Stimulated activated effector memory CD8-positive, alpha-beta T cell treated with anti-CD3 and anti-CD28 coated beads, Interleukin-12 subunit alpha, Interleukin-12 subunit beta, amount 100 ng/mL, for 72 hours (primary cell): ENCODE measurements around the gene C12orf60.

Source experiments
- ATAC-seq: fragments of 150-1000 bp; cut with Tn5 transposase; 2 replicates; pipeline ENCODE4 v1.10.0; 2021
- DNase-seq, 2 donors: peaks; one replicate each; pipeline ENCODE4 v3.0.0; 2021 to 2022; ENCODE audit warnings: low spot score in 2 of 2
- H3K27ac Mint-ChIP-seq: one replicate; pipeline ENCODE4 v1.8.0; 2022; ENCODE audit warnings: mild to moderate bottlenecking, mixed read lengths
- H3K36me3 Mint-ChIP-seq: one replicate; pipeline ENCODE4 v1.8.0; 2022; ENCODE audit warnings: mild to moderate bottlenecking, mixed read lengths
- H3K4me1 Mint-ChIP-seq: one replicate; pipeline ENCODE4 v1.8.0; 2022; ENCODE audit warnings: mixed read lengths
- H3K4me3 Mint-ChIP-seq: one replicate; pipeline ENCODE4 v1.8.0; 2022; ENCODE audit warnings: mild to moderate bottlenecking, mixed read lengths
- H3K9me3 Mint-ChIP-seq: one replicate; pipeline ENCODE4 v1.8.0; 2022; ENCODE audit warnings: mixed read lengths

Gene C12orf60

GRCh38 chr12:14810167-14810952, 6.9 kb downstream of the C12orf60 start:
- ATAC-seq (no peak), DNase-seq (no peak)
- H3K4me3 Mint-ChIP-seq, result no peak overlapping the region
- no peaks in the 10 kb centered on the region for H3K36me3 Mint-ChIP-seq
- H3K27ac Mint-ChIP-seq, result no peak overlapping the region
- no peaks in the 10 kb centered on the region for H3K4me1 Mint-ChIP-seq
- H3K9me3 Mint-ChIP-seq, result no peaks in the 10 kb centered on the region

DNA sequence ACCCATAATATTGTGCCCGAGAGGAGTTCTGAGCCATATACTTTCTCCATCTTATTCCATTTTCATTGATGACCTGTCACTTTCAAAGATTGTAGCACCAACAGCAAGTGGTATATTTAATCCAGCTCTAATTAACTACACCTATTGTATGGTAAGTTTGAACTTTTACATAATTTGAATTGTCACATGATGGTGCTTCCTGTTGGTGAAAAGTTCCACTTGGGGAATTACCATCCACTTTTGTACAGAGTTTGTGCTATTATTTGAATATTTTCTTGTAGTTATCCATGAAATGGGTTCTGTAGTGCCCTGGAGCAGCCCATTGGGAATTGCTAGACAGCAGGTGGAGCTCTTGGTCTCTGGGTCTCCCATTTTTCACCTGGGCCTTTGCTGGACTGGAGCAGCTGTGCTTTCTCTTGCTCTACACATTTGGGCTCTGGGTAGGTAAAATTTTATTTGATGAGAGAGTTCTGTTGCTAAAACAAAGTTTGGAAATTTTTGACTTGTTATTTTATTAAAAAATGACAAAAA, 7.5 kb downstream of the C12orf60 start:
- Mint-ChIP-seq H3K4me1 (no peaks in the 10 kb centered on the region), H3K36me3 (no peaks in the 10 kb centered on the region), H3K27ac (no peak overlapping the region), H3K9me3 (no peaks in the 10 kb centered on the region), H3K4me3 (no peak overlapping the region)
- DNase-seq, result no peak
- ATAC-seq, result no peak

- no peak overlapping the region for H3K4me3 Mint-ChIP-seq
- H3K36me3 Mint-ChIP-seq, result no peaks in the 10 kb centered on the region
- no peaks in the 10 kb centered on the region for H3K4me1 Mint-ChIP-seq
- H3K9me3 Mint-ChIP-seq, result no peaks in the 10 kb centered on the region
- no peak overlapping the region for H3K27ac Mint-ChIP-seq
- DNase-seq (no peak), ATAC-seq (no peak)
These were observed 8.0 kb downstream of the C12orf60 start for GRCh38 chr12:14811486-14811885.

- no peaks in the 10 kb centered on the region for H3K4me1 Mint-ChIP-seq
- no peak within 1 kb of the TSS for H3K4me3 Mint-ChIP-seq
- H3K9me3 Mint-ChIP-seq, result no peaks in the 10 kb centered on the region
These were observed 10.5 kb downstream of the C12orf60 start, which contains the start of gene SMCO3 for GRCh38 chr12:14814014-14814413. TSS of gene SMCO3 (minus strand) at chr12:14814182. CDS start at chr12:14806680, 7,502 bp downstream.

GRCh38 chr12:14824012-14824634, 20.7 kb downstream of the C12orf60 start:
- ATAC-seq (peak; percentile 97), DNase-seq (no peak)
- Mint-ChIP-seq H3K27ac (no peak overlapping the region), H3K4me3 (no peak overlapping the region), H3K4me1 (no peaks in the 10 kb centered on the region), H3K36me3 (no peaks in the 10 kb centered on the region), H3K9me3 (no peaks in the 10 kb centered on the region)

More at GRCh38 chr12:14814014-14814413, 10.5 kb downstream of the C12orf60 start, which contains the start of gene SMCO3:
- ATAC-seq (no peak), DNase-seq (no peak)
- no peak within 1 kb of the TSS for H3K27ac Mint-ChIP-seq
- no peaks in the 10 kb centered on the region for H3K36me3 Mint-ChIP-seq

DNA sequence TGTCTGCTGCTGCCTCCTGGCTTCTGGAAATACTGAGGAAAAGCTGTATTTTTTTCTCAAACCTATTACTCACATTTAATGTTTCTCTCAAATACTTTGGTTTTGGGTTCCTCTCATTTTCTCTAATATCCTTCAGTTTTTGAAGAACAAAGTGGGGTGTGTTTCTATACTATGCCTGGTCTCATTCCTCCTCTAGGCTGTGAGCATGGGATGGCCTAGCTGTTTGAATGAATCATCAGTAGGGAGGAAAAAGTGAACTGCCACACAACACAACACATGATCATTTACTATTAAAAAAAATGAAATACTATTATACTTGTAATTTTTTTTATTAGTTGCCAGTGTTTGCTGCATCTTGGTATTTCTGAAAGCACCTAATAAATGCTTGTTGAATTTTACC, 21.8 kb downstream of the C12orf60 start:
- Mint-ChIP-seq H3K9me3 (no peaks in the 10 kb centered on the region), H3K4me1 (no peaks in the 10 kb centered on the region), H3K27ac (no peak overlapping the region), H3K36me3 (no peaks in the 10 kb centered on the region), H3K4me3 (no peak overlapping the region)
- ATAC-seq (no peak), DNase-seq (no peak)

DNA sequence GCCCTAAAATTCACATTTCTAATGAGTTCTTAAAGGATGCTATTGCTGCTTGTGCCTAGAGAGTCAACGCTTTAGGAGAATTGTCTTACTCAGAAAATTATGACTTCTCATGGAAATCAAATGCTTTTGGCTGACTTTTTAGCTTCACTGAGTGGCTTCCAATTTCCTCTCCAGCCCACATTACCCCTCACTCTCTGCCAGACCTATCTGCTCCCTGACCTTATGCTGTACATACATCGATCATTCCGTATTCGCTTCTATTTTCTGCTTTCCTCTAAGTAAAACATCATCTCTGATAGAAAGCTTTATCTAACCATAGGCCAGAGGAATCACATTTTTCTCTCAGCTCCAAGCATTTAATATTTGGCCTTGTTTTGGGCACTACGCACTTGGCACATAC, 23.0 kb downstream of the C12orf60 start:
- H3K4me3 Mint-ChIP-seq, result no peak overlapping the region
- H3K36me3 Mint-ChIP-seq, result no peaks in the 10 kb centered on the region
- ATAC-seq (no peak), DNase-seq (no peak)
- no peaks in the 10 kb centered on the region for H3K9me3 Mint-ChIP-seq
- H3K4me1 Mint-ChIP-seq, result no peaks in the 10 kb centered on the region
- no peak overlapping the region for H3K27ac Mint-ChIP-seq

- Mint-ChIP-seq H3K27ac (no peak overlapping the region), H3K9me3 (no peaks in the 10 kb centered on the region), H3K4me1 (no peaks in the 10 kb centered on the region), H3K36me3 (no peaks in the 10 kb centered on the region), H3K4me3 (no peak overlapping the region)
- DNase-seq (no peak), ATAC-seq (no peak)
These were observed 23.6 kb downstream of the C12orf60 start for GRCh38 chr12:14827043-14827442.

- Mint-ChIP-seq H3K27ac (no peak overlapping the region), H3K36me3 (no peaks in the 10 kb centered on the region), H3K9me3 (no peaks in the 10 kb centered on the region), H3K4me1 (no peaks in the 10 kb centered on the region), H3K4me3 (no peak overlapping the region)
- DNase-seq, result no peak
- ATAC-seq, result peak; percentile 56
These were observed 25.4 kb downstream of the C12orf60 start for GRCh38 chr12:14828892-14829291.

- H3K27ac Mint-ChIP-seq, result no peak overlapping the region
- H3K4me3 Mint-ChIP-seq, result no peak overlapping the region
- DNase-seq (no peak), ATAC-seq (no peak)
- H3K9me3 Mint-ChIP-seq, result no peaks in the 10 kb centered on the region
- H3K4me1 Mint-ChIP-seq, result no peaks in the 10 kb centered on the region
- H3K36me3 Mint-ChIP-seq, result no peaks in the 10 kb centered on the region
These were observed 29.9 kb downstream of the C12orf60 start for GRCh38 chr12:14833336-14833735.

DNA sequence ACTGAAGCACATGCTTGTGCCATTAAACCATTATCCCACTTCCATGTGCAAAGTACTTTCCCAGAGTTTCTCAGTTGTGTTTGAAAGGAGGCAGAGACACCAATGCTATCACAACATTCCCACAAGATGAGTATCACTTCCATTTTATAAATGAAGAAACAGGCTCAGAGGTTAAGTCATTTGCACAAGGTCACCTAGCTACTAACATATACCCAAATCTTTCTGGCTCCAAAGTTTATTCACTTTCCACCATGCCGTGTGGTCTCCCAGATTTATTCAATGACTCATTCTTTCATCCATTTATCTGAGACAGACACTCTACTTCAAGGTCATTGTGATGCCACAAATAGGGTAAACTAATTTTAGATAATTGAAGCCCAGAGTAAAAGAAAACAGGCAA, 30.5 kb downstream of the C12orf60 start:
- DNase-seq, result no peak
- Mint-ChIP-seq H3K27ac (no peak overlapping the region), H3K36me3 (no peaks in the 10 kb centered on the region), H3K4me1 (no peaks in the 10 kb centered on the region), H3K4me3 (no peak overlapping the region), H3K9me3 (no peaks in the 10 kb centered on the region)
- ATAC-seq, result no peak

GRCh38 chr12:14834509-14834908, 31.0 kb downstream of the C12orf60 start:
- Mint-ChIP-seq H3K36me3 (no peaks in the 10 kb centered on the region), H3K4me1 (no peaks in the 10 kb centered on the region), H3K4me3 (no peak overlapping the region), H3K9me3 (no peaks in the 10 kb centered on the region), H3K27ac (no peak overlapping the region)
- DNase-seq, result no peak
- no peak for ATAC-seq

- Mint-ChIP-seq H3K36me3 (no peaks in the 10 kb centered on the region), H3K9me3 (no peaks in the 10 kb centered on the region), H3K27ac (no peak overlapping the region), H3K4me3 (no peak overlapping the region), H3K4me1 (no peaks in the 10 kb centered on the region)
- ATAC-seq, result peak; percentile 84
- no peak for DNase-seq
These were observed 33.1 kb downstream of the C12orf60 start for GRCh38 chr12:14836336-14837210.

GRCh38 chr12:14839262-14839661, 35.8 kb downstream of the C12orf60 start:
- no peaks in the 10 kb centered on the region for H3K4me1 Mint-ChIP-seq
- H3K4me3 Mint-ChIP-seq, result no peak overlapping the region
- no peaks in the 10 kb centered on the region for H3K36me3 Mint-ChIP-seq
- no peaks in the 10 kb centered on the region for H3K9me3 Mint-ChIP-seq
- no peak for ATAC-seq
- no peak overlapping the region for H3K27ac Mint-ChIP-seq
- DNase-seq, result no peak

GRCh38 chr12:14840616-14841015, 37.1 kb downstream of the C12orf60 start:
- ATAC-seq (no peak), DNase-seq (no peak)
- H3K4me3 Mint-ChIP-seq, result no peak overlapping the region
- H3K27ac Mint-ChIP-seq, result no peak overlapping the region
- no peaks in the 10 kb centered on the region for H3K9me3 Mint-ChIP-seq
- H3K4me1 Mint-ChIP-seq, result peaks cover 6% of the 10 kb centered on the region
- no peaks in the 10 kb centered on the region for H3K36me3 Mint-ChIP-seq
